Measurements from ENCODE around the gene RENBP.

Gene RENBP

DNA sequence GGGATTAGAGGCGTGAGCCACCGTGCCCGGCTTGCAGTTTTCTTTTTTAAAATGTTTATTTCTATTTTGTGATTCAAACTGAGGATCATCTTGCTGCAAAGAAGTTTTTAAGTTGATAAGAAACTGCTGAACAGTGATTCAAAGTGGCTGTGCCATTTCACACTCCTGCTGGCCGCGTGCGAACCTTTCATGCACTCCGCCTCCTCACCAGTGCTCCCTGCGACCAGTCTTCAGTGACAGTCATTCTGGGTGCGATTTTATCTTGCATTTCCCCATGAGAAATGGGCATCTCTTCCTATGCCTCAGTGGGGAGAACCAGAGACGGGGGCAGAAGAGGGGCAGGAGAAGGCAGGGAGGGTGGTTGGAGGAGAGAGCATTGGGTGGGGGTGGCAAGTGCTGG is 49.5 kb upstream of the RENBP start (continued):
- no peak for TF ChIP-seq ZNF629 (tag by site-specific recombination; IDR thresholded peaks at IDR 0.05)
- no peak for TF ChIP-seq ZNF433 (tag by site-specific recombination; IDR thresholded peaks at IDR 0.05; ENCODE audit: low read depth)
- no peak for TF ChIP-seq ZNF354C (tag by site-specific recombination; IDR thresholded peaks at IDR 0.05; ENCODE audit: borderline replicate concordance, low read depth)
- TF ChIP-seq REPIN1 (tag by site-specific recombination; IDR thresholded peaks at IDR 0.05; ENCODE audit: low read depth) = no peak
- no peak for TF ChIP-seq ZNF701 (tag by site-specific recombination; IDR thresholded peaks at IDR 0.05)
- TF ChIP-seq ZNF16 (tag by site-specific recombination; IDR thresholded peaks at IDR 0.05; ENCODE audit: low read depth) = no peak
- TF ChIP-seq ZNF19 (tag by site-specific recombination; IDR thresholded peaks at IDR 0.05; ENCODE audit: low read depth) = no peak
- TF ChIP-seq, protein P1, sequence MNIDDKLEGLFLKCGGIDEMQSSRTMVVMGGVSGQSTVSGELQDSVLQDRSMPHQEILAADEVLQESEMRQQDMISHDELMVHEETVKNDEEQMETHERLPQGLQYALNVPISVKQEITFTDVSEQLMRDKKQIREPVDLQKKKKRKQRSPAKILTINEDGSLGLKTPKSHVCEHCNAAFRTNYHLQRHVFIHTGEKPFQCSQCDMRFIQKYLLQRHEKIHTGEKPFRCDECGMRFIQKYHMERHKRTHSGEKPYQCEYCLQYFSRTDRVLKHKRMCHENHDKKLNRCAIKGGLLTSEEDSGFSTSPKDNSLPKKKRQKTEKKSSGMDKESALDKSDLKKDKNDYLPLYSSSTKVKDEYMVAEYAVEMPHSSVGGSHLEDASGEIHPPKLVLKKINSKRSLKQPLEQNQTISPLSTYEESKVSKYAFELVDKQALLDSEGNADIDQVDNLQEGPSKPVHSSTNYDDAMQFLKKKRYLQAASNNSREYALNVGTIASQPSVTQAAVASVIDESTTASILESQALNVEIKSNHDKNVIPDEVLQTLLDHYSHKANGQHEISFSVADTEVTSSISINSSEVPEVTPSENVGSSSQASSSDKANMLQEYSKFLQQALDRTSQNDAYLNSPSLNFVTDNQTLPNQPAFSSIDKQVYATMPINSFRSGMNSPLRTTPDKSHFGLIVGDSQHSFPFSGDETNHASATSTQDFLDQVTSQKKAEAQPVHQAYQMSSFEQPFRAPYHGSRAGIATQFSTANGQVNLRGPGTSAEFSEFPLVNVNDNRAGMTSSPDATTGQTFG (tag by site-specific recombination; IDR thresholded peaks at IDR 0.05; ENCODE audit: borderline replicate concordance) = no peak
- TF ChIP-seq ZSCAN30 (tag by site-specific recombination; IDR thresholded peaks at IDR 0.05) = no peak
- TF ChIP-seq, protein P2, sequence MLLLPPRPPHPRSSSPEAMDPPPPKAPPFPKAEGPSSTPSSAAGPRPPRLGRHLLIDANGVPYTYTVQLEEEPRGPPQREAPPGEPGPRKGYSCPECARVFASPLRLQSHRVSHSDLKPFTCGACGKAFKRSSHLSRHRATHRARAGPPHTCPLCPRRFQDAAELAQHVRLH (tag by site-specific recombination; IDR thresholded peaks at IDR 0.05) = no peak
- TF ChIP-seq ZNF596 (tag by site-specific recombination; IDR thresholded peaks at IDR 0.05) = no peak
- TF ChIP-seq ZNF776 (tag by site-specific recombination; IDR thresholded peaks at IDR 0.05; ENCODE audit: borderline replicate concordance) = no peak

DNA sequence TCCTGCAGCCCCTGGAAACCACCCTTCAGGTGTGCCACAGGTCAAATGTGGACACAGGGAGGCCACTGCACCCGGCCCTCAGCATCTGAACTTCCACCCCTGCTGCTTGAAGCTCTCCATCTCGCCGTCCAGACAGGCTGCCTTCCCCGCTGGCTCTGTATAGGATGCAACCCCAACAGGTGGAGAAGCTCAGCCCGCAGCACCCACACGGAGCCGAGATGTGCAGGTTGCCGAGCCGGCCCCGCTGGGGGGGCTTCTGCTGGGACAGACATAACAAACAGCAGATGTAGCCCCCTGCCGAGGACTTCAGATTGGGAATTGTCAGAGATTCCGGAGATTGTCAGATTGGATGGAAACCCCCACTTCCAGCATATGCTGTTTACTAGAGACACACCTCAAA is 48.6 kb upstream of the RENBP start:
- H3K27ac ChIP-seq (ENCODE audit: extremely low read depth, low read depth, low read length) = no peak overlapping the region
- no peak overlapping the region for H3K4me3 ChIP-seq (ENCODE audit: low read depth, low read length)
- no peaks in the 10 kb centered on the region for H3K9me3 ChIP-seq (ENCODE audit: control insufficient read depth, insufficient read depth, low read depth, low read length)
- no peaks in the 10 kb centered on the region for H3K36me3 ChIP-seq (ENCODE audit: control insufficient read depth in 2 of 2, insufficient read depth in 1 of 2, low read length in 2 of 2)
- no peaks in the 10 kb centered on the region for H3K4me1 ChIP-seq (ENCODE audit: control insufficient read depth, insufficient read depth, low read length)
- ChIA-PET CTCF (no interaction called here), POLR2A (interaction anchor here (0.7 kb wide), 1 partner anchor 49 kb away, joined by 6 read pairs; no protein-coding TSS in a partner anchor)
- TF ChIP-seq ZBTB7A (tag by site-specific recombination; IDR thresholded peaks at IDR 0.05; ENCODE audit: low read depth) (no peak), ZFP69B (tag by site-specific recombination; IDR thresholded peaks at IDR 0.05) (no peak), ZNF302 (tag by site-specific recombination; IDR thresholded peaks at IDR 0.05; ENCODE audit: low read depth) (no peak), ZNF571 (tag by site-specific recombination; IDR thresholded peaks at IDR 0.05) (no peak), SP3 (tag by site-specific recombination; IDR thresholded peaks at IDR 0.05) (no peak)
- TF ChIP-seq, protein P3, sequence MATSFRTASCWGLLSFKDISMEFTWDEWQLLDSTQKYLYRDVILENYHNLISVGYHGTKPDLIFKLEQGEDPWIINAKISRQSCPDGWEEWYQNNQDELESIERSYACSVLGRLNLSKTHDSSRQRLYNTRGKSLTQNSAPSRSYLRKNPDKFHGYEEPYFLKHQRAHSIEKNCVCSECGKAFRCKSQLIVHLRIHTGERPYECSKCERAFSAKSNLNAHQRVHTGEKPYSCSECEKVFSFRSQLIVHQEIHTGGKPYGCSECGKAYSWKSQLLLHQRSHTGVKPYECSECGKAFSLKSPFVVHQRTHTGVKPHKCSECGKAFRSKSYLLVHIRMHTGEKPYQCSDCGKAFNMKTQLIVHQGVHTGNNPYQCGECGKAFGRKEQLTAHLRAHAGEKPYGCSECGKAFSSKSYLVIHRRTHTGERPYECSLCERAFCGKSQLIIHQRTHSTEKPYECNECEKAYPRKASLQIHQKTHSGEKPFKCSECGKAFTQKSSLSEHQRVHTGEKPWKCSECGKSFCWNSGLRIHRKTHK (tag by site-specific recombination; IDR thresholded peaks at IDR 0.05) = no peak
- TF ChIP-seq, protein P4, sequence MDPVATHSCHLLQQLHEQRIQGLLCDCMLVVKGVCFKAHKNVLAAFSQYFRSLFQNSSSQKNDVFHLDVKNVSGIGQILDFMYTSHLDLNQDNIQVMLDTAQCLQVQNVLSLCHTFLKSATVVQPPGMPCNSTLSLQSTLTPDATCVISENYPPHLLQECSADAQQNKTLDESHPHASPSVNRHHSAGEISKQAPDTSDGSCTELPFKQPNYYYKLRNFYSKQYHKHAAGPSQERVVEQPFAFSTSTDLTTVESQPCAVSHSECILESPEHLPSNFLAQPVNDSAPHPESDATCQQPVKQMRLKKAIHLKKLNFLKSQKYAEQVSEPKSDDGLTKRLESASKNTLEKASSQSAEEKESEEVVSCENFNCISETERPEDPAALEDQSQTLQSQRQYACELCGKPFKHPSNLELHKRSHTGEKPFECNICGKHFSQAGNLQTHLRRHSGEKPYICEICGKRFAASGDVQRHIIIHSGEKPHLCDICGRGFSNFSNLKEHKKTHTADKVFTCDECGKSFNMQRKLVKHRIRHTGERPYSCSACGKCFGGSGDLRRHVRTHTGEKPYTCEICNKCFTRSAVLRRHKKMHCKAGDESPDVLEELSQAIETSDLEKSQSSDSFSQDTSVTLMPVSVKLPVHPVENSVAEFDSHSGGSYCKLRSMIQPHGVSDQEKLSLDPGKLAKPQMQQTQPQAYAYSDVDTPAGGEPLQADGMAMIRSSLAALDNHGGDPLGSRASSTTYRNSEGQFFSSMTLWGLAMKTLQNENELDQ (tag by site-specific recombination; IDR thresholded peaks at IDR 0.05; ENCODE audit: low read depth) = no peak
- TF ChIP-seq, protein P5, sequence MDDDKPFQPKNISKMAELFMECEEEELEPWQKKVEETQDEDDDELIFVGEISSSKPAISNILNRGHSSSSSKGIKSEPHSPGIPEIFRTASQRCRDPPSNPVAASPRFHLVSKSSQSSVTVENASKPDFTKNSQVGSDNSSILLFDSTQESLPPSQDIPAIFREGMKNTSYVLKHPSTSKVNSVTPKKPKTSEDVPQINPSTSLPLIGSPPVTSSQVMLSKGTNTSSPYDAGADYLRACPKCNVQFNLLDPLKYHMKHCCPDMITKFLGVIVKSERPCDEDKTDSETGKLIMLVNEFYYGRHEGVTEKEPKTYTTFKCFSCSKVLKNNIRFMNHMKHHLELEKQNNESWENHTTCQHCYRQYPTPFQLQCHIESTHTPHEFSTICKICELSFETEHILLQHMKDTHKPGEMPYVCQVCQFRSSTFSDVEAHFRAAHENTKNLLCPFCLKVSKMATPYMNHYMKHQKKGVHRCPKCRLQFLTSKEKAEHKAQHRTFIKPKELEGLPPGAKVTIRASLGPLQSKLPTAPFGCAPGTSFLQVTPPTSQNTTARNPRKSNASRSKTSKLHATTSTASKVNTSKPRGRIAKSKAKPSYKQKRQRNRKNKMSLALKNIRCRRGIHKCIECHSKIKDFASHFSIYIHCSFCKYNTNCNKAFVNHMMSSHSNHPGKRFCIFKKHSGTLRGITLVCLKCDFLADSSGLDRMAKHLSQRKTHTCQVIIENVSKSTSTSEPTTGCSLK (tag by site-specific recombination; IDR thresholded peaks at IDR 0.05) = no peak
